Ovary (tissue), 3 donors: Measurements from ENCODE around the gene KCNMA1.

ENCODE experiments used
- EP300 ChIP-seq: sonication (generic); formaldehyde crosslinking; IDR thresholded peaks from one replicate; pipeline ENCODE4 v1.6.1; 2017; ENCODE audit warnings: antibody characterized with exemption
- POLR2A ChIP-seq: fragments of 450-650 bp; IDR thresholded peaks from one replicate; pipeline ENCODE4 v1.6.1; 2017; ENCODE audit warnings: antibody characterized with exemption, mild to moderate bottlenecking, moderate library complexity
- TF ChIP-seq, protein P1 (sequence below), 3 donors: fragments of 450-650 bp in 2 of 3; fragments of 200-600 bp in 1 of 3; IDR thresholded peaks; one replicate each; pipeline versions ENCODE4 v1.5.1 to v1.8.0; 2016 to 2022; ENCODE audit warnings: antibody characterized with exemption in 3 of 3, mild to moderate bottlenecking in 1 of 3
- donor health status: DM: no; HTN: no; CAD: no.

DNA sequence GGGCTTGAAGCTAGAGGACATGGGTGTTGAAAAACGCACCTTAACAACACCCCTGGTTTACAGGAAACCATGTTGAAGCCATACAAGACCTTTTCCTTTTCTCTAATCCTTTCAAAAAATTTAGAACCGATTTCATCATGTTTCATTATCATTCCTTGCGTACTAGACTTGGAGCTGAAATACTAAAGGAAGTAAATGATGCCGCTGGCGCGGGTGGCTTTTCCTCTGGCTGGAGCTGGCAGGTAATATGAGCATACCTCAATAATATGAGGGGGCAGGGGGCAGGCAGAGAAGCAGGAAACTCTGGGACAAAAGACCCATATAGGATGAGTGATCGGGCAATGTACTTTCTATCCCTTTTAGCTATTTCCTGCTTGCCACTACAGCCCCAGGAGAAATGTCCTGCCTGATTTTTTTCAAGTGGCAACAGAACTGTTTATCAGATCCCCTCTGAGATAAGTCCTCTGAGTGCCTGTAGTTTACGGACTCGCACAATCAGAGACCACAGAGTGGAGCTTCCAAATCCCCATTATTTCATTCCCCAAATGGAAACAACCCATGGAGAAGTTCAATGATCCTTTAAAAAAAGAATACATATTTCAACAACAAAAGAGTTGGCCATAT, 450.1 kb downstream of the KCNMA1 start:
- TF ChIP-seq, protein P1, sequence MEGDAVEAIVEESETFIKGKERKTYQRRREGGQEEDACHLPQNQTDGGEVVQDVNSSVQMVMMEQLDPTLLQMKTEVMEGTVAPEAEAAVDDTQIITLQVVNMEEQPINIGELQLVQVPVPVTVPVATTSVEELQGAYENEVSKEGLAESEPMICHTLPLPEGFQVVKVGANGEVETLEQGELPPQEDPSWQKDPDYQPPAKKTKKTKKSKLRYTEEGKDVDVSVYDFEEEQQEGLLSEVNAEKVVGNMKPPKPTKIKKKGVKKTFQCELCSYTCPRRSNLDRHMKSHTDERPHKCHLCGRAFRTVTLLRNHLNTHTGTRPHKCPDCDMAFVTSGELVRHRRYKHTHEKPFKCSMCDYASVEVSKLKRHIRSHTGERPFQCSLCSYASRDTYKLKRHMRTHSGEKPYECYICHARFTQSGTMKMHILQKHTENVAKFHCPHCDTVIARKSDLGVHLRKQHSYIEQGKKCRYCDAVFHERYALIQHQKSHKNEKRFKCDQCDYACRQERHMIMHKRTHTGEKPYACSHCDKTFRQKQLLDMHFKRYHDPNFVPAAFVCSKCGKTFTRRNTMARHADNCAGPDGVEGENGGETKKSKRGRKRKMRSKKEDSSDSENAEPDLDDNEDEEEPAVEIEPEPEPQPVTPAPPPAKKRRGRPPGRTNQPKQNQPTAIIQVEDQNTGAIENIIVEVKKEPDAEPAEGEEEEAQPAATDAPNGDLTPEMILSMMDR (IDR thresholded peaks at IDR 0.05): no peak
- no peak for TF ChIP-seq EP300
- no peak for TF ChIP-seq POLR2A
